Measurements from ENCODE around the gene TLX2. TPM values are rescaled to one million over a fixed set of nuclear protein-coding genes. Genes with fewer than 3 reads are reported as not detected.

The TLX2 gene
- total and polyA plus RNA-seq, 2 experiments from 2014 or later = 0.16 to 0.21 TPM

DNA sequence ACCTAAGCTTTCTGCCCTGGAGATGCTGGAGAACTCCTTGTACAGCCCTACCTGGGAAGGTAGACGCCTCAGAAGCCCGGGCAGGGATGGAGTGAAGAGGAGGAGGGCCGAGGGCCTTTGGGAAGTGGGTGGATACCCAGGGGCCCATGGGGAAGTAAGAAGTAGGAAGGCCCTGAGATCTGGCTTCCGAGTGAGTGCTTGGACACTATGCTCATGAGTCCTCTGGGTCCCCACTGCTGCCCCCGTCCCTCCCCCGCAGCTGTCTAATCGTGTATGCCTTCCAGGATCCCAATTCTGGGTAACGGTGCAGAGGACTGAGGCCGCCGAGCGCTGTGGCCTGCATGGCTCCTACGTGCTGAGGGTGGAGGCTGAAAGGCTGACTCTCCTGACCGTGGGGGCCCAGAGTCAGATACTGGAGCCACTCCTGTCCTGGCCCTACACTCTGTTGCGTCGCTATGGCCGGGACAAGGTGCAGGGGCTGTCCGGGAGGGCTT lies 41.4 kb downstream of the TLX2 start:
- H3K4me3 ChIP-seq = peak overlapping the region; percentile 93
- TF ChIP-seq EZH2 (IDR thresholded peaks at IDR 0.05; ENCODE audit: low read depth, unreplicated experiment) = peak; percentile 29
- TF ChIP-seq NANOG (IDR thresholded peaks at IDR 0.05; ENCODE audit: borderline replicate concordance) = no peak
- TF ChIP-seq EZH2phosphoT487 (IDR thresholded peaks at IDR 0.05; ENCODE audit: unreplicated experiment) = no peak
- H3K27ac Mint-ChIP-seq = no peak overlapping the region

DNA sequence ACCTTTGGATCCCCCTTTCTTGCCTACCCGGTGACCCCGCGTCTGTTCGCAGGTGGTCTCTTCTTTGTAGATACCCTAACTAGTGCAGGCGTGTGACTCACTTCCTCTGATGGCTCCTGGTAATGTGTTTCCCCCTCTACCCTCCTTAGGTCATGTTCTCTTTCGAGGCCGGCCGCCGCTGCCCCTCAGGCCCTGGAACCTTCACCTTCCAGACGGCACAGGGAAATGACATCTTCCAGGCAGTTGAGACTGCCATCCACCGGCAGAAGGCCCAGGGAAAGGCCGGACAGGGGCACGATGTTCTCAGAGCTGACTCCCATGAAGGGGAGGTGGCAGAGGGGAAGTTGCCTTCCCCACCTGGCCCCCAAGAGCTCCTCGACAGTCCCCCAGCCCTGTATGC lies 41.9 kb downstream of the TLX2 start:
- Histone ChIP-seq H4K20me1 (replicated peaks; ENCODE audit: insufficient read depth) (no peaks in the 10 kb centered on the region), H3K36me3 (ENCODE audit: insufficient read depth) (no peaks in the 10 kb centered on the region), H3K4me1 (ENCODE audit: insufficient read depth) (peaks cover 25% of the 10 kb centered on the region), H3K9me2 (ENCODE audit: insufficient read depth) (no peaks in the 10 kb centered on the region), H3F3A (replicated peaks; ENCODE audit: low read depth) (no peaks in the 10 kb centered on the region; the same call in 1 of the 2 replicates), H3K79me2 (replicated peaks; ENCODE audit: insufficient read depth) (no peaks in the 10 kb centered on the region), H3K4me2 (no peak overlapping the region), H2AFZ (no peak overlapping the region), H3K27me3 (ENCODE audit: insufficient read depth) (peaks cover 74% of the 10 kb centered on the region), H3K27ac (ENCODE audit: low read depth) (no peak overlapping the region), H3K4me3 (no peak overlapping the region; the same call in 1 of the 2 replicates)
- Mint-ChIP-seq H3K4me1 (peaks cover 25% of the 10 kb centered on the region), H3K27me3 (ENCODE audit: insufficient read depth, low read depth, poor library complexity) (peaks cover 69% of the 10 kb centered on the region), H3K36me3 (ENCODE audit: low read depth) (no peaks in the 10 kb centered on the region; the same call in 2 of the 3 replicates), H3K27ac (no peak overlapping the region), H3K4me3 (peak overlapping the region; percentile 93), H3K9me3 (no peaks in the 10 kb centered on the region)
- ATAC-seq (no peak), DNase-seq (ENCODE audit: low spot score) (no peak)
- no peak for TF ChIP-seq ZNF114 (CRISPR knock-in tag; IDR thresholded peaks at IDR 0.05)
- TF ChIP-seq, protein P1, sequence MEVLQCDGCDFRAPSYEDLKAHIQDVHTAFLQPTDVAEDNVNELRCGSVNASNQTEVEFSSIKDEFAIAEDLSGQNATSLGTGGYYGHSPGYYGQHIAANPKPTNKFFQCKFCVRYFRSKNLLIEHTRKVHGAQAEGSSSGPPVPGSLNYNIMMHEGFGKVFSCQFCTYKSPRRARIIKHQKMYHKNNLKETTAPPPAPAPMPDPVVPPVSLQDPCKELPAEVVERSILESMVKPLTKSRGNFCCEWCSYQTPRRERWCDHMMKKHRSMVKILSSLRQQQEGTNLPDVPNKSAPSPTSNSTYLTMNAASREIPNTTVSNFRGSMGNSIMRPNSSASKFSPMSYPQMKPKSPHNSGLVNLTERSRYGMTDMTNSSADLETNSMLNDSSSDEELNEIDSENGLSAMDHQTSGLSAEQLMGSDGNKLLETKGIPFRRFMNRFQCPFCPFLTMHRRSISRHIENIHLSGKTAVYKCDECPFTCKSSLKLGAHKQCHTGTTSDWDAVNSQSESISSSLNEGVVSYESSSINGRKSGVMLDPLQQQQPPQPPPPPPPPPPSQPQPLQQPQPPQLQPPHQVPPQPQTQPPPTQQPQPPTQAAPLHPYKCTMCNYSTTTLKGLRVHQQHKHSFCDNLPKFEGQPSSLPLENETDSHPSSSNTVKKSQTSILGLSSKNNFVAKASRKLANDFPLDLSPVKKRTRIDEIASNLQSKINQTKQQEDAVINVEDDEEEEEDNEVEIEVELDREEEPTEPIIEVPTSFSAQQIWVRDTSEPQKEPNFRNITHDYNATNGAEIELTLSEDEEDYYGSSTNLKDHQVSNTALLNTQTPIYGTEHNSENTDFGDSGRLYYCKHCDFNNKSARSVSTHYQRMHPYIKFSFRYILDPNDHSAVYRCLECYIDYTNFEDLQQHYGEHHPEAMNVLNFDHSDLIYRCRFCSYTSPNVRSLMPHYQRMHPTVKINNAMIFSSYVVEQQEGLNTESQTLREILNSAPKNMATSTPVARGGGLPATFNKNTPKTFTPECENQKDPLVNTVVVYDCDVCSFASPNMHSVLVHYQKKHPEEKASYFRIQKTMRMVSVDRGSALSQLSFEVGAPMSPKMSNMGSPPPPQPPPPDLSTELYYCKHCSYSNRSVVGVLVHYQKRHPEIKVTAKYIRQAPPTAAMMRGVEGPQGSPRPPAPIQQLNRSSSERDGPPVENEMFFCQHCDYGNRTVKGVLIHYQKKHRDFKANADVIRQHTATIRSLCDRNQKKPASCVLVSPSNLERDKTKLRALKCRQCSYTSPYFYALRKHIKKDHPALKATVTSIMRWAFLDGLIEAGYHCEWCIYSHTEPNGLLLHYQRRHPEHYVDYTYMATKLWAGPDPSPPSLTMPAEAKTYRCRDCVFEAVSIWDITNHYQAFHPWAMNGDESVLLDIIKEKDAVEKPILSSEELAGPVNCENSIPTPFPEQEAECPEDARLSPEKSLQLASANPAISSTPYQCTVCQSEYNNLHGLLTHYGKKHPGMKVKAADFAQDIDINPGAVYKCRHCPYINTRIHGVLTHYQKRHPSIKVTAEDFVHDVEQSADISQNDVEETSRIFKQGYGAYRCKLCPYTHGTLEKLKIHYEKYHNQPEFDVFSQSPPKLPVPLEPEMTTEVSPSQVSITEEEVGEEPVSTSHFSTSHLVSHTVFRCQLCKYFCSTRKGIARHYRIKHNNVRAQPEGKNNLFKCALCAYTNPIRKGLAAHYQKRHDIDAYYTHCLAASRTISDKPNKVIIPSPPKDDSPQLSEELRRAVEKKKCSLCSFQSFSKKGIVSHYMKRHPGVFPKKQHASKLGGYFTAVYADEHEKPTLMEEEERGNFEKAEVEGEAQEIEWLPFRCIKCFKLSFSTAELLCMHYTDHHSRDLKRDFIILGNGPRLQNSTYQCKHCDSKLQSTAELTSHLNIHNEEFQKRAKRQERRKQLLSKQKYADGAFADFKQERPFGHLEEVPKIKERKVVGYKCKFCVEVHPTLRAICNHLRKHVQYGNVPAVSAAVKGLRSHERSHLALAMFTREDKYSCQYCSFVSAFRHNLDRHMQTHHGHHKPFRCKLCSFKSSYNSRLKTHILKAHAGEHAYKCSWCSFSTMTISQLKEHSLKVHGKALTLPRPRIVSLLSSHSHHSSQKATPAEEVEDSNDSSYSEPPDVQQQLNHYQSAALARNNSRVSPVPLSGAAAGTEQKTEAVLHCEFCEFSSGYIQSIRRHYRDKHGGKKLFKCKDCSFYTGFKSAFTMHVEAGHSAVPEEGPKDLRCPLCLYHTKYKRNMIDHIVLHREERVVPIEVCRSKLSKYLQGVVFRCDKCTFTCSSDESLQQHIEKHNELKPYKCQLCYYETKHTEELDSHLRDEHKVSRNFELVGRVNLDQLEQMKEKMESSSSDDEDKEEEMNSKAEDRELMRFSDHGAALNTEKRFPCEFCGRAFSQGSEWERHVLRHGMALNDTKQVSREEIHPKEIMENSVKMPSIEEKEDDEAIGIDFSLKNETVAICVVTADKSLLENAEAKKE (CRISPR knock-in tag; IDR thresholded peaks at IDR 0.05) = no peak
- TF ChIP-seq POLR2AphosphoS5 (IDR thresholded peaks at IDR 0.05; ENCODE audit: low read depth) = no peak
- TF ChIP-seq JUNB (IDR thresholded peaks at IDR 0.05; ENCODE audit: unreplicated experiment) = no peak
- TF ChIP-seq NANOG (IDR thresholded peaks at IDR 0.05; ENCODE audit: borderline replicate concordance) = no peak
- TF ChIP-seq CREB1 (CRISPR knock-in tag; IDR thresholded peaks at IDR 0.05; ENCODE audit: low read depth) = no peak
- no peak for TF ChIP-seq EZH2phosphoT487 (IDR thresholded peaks at IDR 0.05; ENCODE audit: unreplicated experiment)
- TF ChIP-seq STAT1 (IDR thresholded peaks at IDR 0.05; ENCODE audit: unreplicated experiment) = no peak
- TF ChIP-seq, protein P2, sequence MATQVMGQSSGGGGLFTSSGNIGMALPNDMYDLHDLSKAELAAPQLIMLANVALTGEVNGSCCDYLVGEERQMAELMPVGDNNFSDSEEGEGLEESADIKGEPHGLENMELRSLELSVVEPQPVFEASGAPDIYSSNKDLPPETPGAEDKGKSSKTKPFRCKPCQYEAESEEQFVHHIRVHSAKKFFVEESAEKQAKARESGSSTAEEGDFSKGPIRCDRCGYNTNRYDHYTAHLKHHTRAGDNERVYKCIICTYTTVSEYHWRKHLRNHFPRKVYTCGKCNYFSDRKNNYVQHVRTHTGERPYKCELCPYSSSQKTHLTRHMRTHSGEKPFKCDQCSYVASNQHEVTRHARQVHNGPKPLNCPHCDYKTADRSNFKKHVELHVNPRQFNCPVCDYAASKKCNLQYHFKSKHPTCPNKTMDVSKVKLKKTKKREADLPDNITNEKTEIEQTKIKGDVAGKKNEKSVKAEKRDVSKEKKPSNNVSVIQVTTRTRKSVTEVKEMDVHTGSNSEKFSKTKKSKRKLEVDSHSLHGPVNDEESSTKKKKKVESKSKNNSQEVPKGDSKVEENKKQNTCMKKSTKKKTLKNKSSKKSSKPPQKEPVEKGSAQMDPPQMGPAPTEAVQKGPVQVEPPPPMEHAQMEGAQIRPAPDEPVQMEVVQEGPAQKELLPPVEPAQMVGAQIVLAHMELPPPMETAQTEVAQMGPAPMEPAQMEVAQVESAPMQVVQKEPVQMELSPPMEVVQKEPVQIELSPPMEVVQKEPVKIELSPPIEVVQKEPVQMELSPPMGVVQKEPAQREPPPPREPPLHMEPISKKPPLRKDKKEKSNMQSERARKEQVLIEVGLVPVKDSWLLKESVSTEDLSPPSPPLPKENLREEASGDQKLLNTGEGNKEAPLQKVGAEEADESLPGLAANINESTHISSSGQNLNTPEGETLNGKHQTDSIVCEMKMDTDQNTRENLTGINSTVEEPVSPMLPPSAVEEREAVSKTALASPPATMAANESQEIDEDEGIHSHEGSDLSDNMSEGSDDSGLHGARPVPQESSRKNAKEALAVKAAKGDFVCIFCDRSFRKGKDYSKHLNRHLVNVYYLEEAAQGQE (IDR thresholded peaks at IDR 0.05; ENCODE audit: unreplicated experiment) = no peak
- TF ChIP-seq ZNF331 (CRISPR knock-in tag; IDR thresholded peaks at IDR 0.05; ENCODE audit: low read depth) = no peak
- TF ChIP-seq EZH2 (IDR thresholded peaks at IDR 0.05; ENCODE audit: low read depth, unreplicated experiment) = no peak

More for the DNA sequence above, 41.4 kb downstream of the TLX2 start:
- H3K27ac ChIP-seq (ENCODE audit: low read depth) = no peak overlapping the region
- no peaks in the 10 kb centered on the region for H3K36me3 ChIP-seq (ENCODE audit: insufficient read depth)
- H3K4me2 ChIP-seq = peak overlapping the region; percentile 96
- H3K4me3 Mint-ChIP-seq = peak overlapping the region; percentile 93
- no peaks in the 10 kb centered on the region; the same call in 1 of the 2 replicates for H3F3A ChIP-seq (replicated peaks; ENCODE audit: low read depth)
- peaks cover 70% of the 10 kb centered on the region for H3K27me3 Mint-ChIP-seq (ENCODE audit: insufficient read depth, low read depth, poor library complexity)
- ATAC-seq (no peak), DNase-seq (ENCODE audit: low spot score) (peak; percentile 36)
- no peaks in the 10 kb centered on the region for H3K9me3 Mint-ChIP-seq
- peak overlapping the region; percentile 99; the same call in 1 of the 2 replicates for H2AFZ ChIP-seq
- H3K9me2 ChIP-seq (ENCODE audit: insufficient read depth) = no peaks in the 10 kb centered on the region
- H3K4me1 Mint-ChIP-seq = peaks cover 24% of the 10 kb centered on the region
- H3K36me3 Mint-ChIP-seq (ENCODE audit: low read depth) = no peaks in the 10 kb centered on the region; the same call in 2 of the 3 replicates
- no peaks in the 10 kb centered on the region for H3K79me2 ChIP-seq (replicated peaks; ENCODE audit: insufficient read depth)
- peaks cover 78% of the 10 kb centered on the region for H3K27me3 ChIP-seq (ENCODE audit: insufficient read depth)
- H3K4me1 ChIP-seq (ENCODE audit: insufficient read depth) = peaks cover 25% of the 10 kb centered on the region
- no peaks in the 10 kb centered on the region for H4K20me1 ChIP-seq (replicated peaks; ENCODE audit: insufficient read depth)
